Thymus (tissue), 11 donors: Measurements from ENCODE around the gene NOXO1. TPM values are rescaled to one million over a fixed set of nuclear protein-coding genes. Genes with fewer than 3 reads are reported as not detected.
A peak's percentile ranks its signal among the peaks of the same experiment; 100 is the strongest.

Experiments
- DNase-seq, 9 donors: peaks; one replicate each; pipeline ENCODE4 v3.0.0-alpha.2; 2013; ENCODE audit warnings: low spot score in 9 of 9, low read depth in 6 of 9, missing footprints in 1 of 9
- H3K27ac ChIP-seq, 2 donors: one replicate each; pipeline ENCODE4 v1.5.1; 2013; ENCODE audit warnings: control low read depth in 1 of 2, low read depth in 1 of 2, low read length in 1 of 2, mild to moderate bottlenecking in 1 of 2, moderate library complexity in 1 of 2
- H3K27me3 ChIP-seq, 2 donors: one replicate each; pipeline ENCODE4 v1.5.1; 2013; ENCODE audit warnings: low read length in 1 of 2; ENCODE audit not compliant: control insufficient read depth in 2 of 2, insufficient read depth in 1 of 2
- H3K36me3 ChIP-seq, 2 donors: one replicate each; pipeline ENCODE4 v1.5.1; 2013; ENCODE audit warnings: low read length in 1 of 2, mild to moderate bottlenecking in 1 of 2, moderate library complexity in 1 of 2; ENCODE audit not compliant: control insufficient read depth in 2 of 2, insufficient read depth in 2 of 2
- H3K4me1 ChIP-seq, 2 donors: one replicate each; pipeline ENCODE4 v1.5.1; 2013; ENCODE audit warnings: low read length in 2 of 2; ENCODE audit not compliant: control insufficient read depth in 2 of 2, insufficient read depth in 2 of 2
- H3K4me3 ChIP-seq, 2 donors: one replicate each; pipeline ENCODE4 v1.5.1; 2013; ENCODE audit warnings: low read length in 2 of 2, control low read depth in 1 of 2, mild to moderate bottlenecking in 1 of 2
- H3K9me3 ChIP-seq, 2 donors: one replicate each; pipeline ENCODE4 v1.5.1; 2013; ENCODE audit warnings: low read length in 1 of 2, mild to moderate bottlenecking in 1 of 2; ENCODE audit not compliant: control insufficient read depth in 2 of 2, insufficient read depth in 1 of 2
- WGBS: extraction: QIAGEN DNeasy Blood & Tissue Kit; methylation state at CpG from one replicate; pipeline ENCODE4 v1.1.7; 2013; 5-methylcytosine and 5-hydroxymethylcytosine counted together
- polyA plus RNA-seq: library from polyadenylated mRNA; stranded (reverse); fragments of 200-250 nt; gene quantifications from one replicate; pipeline ENCODE4 v1.2.3, GENCODE V29; 2013
- total RNA-seq: library from RNA; stranded (reverse); fragments of 120-200 nt; gene quantifications from one replicate; pipeline ENCODE4 v1.2.4, GENCODE V29; 2013
- donor health status: healthy.

The NOXO1 gene
- total and polyA plus RNA-seq, 2 donors: 2.2 to 5.7 TPM

- H3K9me3 ChIP-seq: no peaks in the 10 kb centered on the region
- no peaks in the 10 kb centered on the region for H3K4me1 ChIP-seq
- H3K27me3 ChIP-seq: peaks cover 0 to 6% of the 10 kb centered on the region in 2 donors
- H3K4me3 ChIP-seq: no peak overlapping the region
- H3K36me3 ChIP-seq: no peaks in the 10 kb centered on the region
- WGBS: 98% methylated on average over 11 of the region's 11 CpGs
- H3K27ac ChIP-seq: no peak overlapping the region
- no peak for DNase-seq
Observed at GRCh38 chr16:1949507-1949906, 31.8 kb downstream of the NOXO1 start.

GRCh38 chr16:1947369-1947670 lies 33.9 kb downstream of the NOXO1 start:
- Histone ChIP-seq H3K4me1 (peaks cover 3 to 9% of the 10 kb centered on the region in 2 donors), H3K27ac (no peak overlapping the region), H3K27me3 (peaks cover 0 to 4% of the 10 kb centered on the region in 2 donors), H3K9me3 (no peaks in the 10 kb centered on the region), H3K4me3 (no peak overlapping the region), H3K36me3 (no peaks in the 10 kb centered on the region)
- WGBS: 95% methylated on average over 9 of the region's 9 CpGs
- DNase-seq: no peak

GRCh38 chr16:1946495-1947368 lies 34.5 kb downstream of the NOXO1 start:
- WGBS: 95% methylated on average over 38 of the region's 38 CpGs

GRCh38 chr16:1945559-1946391 lies 35.5 kb downstream of the NOXO1 start:
- Histone ChIP-seq H3K4me3 (no peak overlapping the region), H3K9me3 (no peaks in the 10 kb centered on the region), H3K27me3 (peaks cover 0 to 7% of the 10 kb centered on the region in 2 donors), H3K4me1 (peaks cover 8 to 21% of the 10 kb centered on the region in 2 donors), H3K36me3 (peaks cover 0 to 4% of the 10 kb centered on the region in 2 donors), H3K27ac (no peak overlapping the region)
- DNase-seq: no peak
- WGBS: 93% methylated on average over 19 of the region's 19 CpGs

More at GRCh38 chr16:1946495-1947368, 34.5 kb downstream of the NOXO1 start:
- Histone ChIP-seq H3K27ac (no peak overlapping the region), H3K9me3 (no peaks in the 10 kb centered on the region), H3K27me3 (peaks cover 0 to 7% of the 10 kb centered on the region in 2 donors), H3K4me3 (no peak overlapping the region), H3K4me1 (peaks cover 8 to 15% of the 10 kb centered on the region in 2 donors), H3K36me3 (no peaks in the 10 kb centered on the region)
- no peak for DNase-seq

GRCh38 chr16:1944612-1945199 lies 36.6 kb downstream of the NOXO1 start:
- Histone ChIP-seq H3K36me3 (peaks cover 5 to 14% of the 10 kb centered on the region in 2 donors), H3K9me3 (no peaks in the 10 kb centered on the region), H3K27ac (no peak overlapping the region), H3K27me3 (peaks cover 0 to 7% of the 10 kb centered on the region in 2 donors), H3K4me3 (no peak overlapping the region), H3K4me1 (peaks cover 8 to 21% of the 10 kb centered on the region in 2 donors)
- WGBS: 99% methylated on average over 21 of the region's 21 CpGs
- DNase-seq: no peak

- Histone ChIP-seq H3K27me3 (peaks cover 0 to 7% of the 10 kb centered on the region in 2 donors), H3K4me3 (peak within 1 kb of the TSS; percentile 72 to 86), H3K36me3 (peaks cover 17 to 29% of the 10 kb centered on the region in 2 donors), H3K4me1 (peaks cover 8 to 21% of the 10 kb centered on the region in 2 donors), H3K27ac (peak within 1 kb of the TSS; percentile 26 to 78), H3K9me3 (no peaks in the 10 kb centered on the region)
- peak; percentile 92 to 100 (median 99) for DNase-seq
- WGBS: 2% methylated on average over 77 of the region's 77 CpGs
Observed at GRCh38 chr16:1942810-1943726, 38.2 kb downstream of the NOXO1 start, which contains the start of gene MSRB1. MSRB1 (minus strand) TSS chr16:1943199; CDS start chr16:1943156, 43 bp downstream.

- 20% methylated on average over 17 of the region's 17 CpGs for WGBS
- DNase-seq: no peak
- Histone ChIP-seq H3K9me3 (no peaks in the 10 kb centered on the region), H3K27ac (no peak overlapping the region), H3K36me3 (peaks cover 19 to 35% of the 10 kb centered on the region in 2 donors), H3K27me3 (peaks cover 0 to 7% of the 10 kb centered on the region in 2 donors), H3K4me1 (peaks cover 8 to 21% of the 10 kb centered on the region in 2 donors), H3K4me3 (peak overlapping the region; percentile 72 to 86)
Observed at GRCh38 chr16:1942047-1942809, 39.0 kb downstream of the NOXO1 start.
